ENCODE measurements around the gene ARMH2.
"Not testable (repeated sequence)": the region's sequence is repeated elsewhere in the genome, so short reads cannot be mapped to it uniquely, and the experiment has no call there.

The ARMH2 gene

DNA sequence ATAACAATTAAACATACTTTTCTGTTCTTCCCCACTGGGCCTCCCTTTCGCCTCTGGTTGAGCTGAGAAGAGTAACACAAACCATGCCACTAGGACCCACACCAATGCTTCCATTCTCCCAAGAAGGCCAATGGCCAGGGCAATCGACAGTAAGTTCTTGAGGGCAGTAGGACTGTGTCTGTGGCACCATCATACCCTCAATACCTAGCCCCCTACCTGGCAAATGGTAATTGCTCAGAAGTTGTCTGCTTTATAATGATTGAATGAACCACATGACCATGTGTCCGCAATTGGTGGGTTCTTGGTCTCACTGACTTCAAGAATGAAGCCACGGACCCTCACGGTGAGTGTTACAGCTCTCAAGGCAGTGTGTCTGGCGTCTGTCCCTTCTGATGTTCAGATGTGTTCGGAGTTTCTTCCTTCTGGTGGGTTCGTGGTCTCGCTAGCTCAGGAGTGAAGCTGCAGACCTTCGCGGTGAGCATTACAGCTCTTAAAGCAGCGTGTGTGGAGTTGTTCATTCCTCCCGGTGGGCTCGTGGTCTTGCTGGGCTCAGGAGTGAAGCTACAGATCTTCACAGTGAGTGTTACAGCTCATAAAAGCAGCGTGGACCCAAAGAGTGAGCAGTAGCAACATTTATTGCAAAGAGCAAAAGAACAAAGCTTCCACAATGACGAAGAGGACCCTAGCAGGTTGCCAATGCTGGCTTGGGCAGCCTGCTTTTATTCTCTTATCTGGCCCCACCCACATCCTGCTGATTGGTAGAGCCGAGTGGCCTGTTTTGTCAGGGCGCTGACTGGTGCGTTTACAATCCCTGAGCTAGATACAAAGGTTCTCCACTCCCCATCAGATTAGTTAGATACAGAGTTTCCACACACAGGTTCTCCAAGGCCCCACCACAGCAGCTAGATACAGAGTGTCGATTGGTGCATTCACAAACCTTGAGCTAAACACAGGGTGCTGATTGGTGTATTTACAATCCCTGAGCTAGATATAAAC, 33.6 kb downstream of the ARMH2 start:
- not testable (repeated sequence) for DNase-seq (ENCODE audit: low read depth)

DNA sequence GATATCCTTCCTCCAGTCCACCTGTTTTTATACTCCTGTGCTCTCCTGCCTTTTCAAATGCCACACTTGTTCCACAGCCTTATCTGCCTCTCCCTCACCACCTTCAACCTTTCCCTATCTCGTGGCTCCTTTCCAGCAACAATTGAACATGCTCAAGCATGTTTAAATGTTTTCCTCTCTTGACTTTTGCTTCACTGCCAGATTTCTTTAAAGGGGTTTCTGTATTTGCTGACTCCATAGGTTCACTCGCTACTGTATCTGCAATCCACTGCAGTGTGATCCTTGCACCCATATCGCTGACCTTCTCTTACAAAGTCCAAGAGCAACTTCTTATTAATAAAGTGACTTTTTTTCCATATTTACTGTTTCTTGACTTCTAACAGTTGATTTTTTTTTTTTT, 35.1 kb downstream of the ARMH2 start:
- DNase-seq (ENCODE audit: low read depth), result no peak

DNA sequence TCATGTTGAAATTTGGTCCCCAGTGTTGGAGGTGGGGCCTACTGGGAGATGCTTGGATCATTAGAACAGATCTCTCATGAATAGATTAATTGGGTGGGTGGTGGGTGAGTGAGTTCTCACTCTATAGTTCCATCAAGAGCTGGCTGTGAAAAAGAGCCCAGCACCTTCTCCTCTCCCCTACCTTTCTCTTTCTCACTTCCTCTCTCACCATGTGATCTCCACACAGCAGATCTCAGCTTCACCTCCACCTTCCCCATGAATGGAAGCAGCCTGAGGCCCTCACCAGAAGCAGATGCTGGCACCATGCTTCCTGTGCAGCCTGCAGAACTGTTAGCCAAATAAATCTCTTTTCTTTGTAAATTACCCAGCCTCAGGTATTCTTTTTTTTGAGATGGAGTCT, 36.9 kb downstream of the ARMH2 start:
- no peak for DNase-seq (ENCODE audit: low read depth)

DNA sequence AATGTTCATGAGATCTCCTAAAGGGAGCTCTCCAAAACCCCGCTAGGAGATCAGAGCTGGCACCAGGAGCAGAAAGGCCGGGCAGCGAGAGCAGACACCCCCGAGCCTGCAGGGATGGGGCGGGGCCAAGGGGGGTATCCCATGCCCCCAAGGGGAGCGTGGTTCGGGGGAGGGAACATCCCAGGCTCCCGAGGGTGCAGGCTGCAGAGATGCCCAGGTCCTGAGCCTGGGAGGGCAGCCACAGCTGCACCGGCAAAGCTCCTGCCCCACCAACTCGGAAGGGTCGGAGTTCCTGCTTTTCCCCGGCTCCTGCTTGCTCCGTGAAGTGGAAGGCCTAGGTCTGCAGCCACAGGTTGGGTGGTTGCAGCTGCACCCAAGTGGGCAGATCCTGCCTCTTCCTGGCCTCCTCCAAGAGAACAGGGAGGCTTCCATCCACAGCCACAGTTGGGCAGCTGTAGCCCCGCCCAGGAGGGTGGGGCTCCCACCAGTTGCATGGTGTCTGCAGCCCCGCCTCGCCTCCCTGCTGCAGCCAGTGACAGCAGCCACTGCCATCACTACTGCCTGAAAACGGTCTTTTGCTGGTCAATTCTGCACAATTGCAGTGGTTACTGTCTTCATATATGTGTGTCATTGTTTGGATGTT, 37.4 kb downstream of the ARMH2 start:
- DNase-seq (ENCODE audit: low read depth), result no peak

DNA sequence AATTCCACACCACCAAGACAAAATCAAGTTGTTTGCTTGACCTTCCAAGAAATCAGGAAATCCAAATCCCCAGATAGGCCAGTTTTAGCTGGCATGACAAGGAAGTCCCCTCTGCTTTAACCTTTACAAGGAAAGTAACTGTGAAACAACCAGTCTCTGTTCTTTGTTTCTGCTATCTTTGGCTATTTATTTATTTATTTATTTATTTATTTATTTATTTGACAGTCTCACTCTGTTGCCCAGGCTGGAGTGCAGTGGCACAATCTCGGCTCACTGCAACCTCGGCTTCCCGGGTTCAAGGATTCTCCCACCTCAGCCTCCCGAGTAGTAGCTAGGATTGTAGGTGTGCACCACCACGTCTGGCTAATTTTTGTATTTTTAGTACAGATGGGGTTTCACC, 38.5 kb downstream of the ARMH2 start:
- DNase-seq (ENCODE audit: low read depth), result no peak

DNA sequence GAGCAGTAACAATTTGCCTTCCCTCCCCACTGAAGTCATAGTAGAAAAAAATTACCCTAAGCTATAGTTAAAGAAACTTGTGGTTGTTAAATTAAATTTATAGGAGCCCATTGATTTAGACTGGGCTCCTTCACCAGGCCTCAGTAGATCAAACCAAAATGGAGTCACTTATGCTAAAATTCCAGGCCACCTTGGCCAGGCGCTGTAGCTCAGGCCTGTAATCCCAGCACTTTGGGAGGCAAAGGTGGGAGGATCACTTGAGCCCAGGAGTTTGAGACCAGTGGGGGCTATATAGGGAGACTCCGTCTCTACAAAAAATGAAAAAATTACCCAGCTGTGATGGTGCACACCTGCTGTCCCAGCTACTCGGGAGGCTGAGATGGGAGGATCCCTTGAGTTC, 39.0 kb downstream of the ARMH2 start:
- DNase-seq (ENCODE audit: low read depth), result no peak

DNA sequence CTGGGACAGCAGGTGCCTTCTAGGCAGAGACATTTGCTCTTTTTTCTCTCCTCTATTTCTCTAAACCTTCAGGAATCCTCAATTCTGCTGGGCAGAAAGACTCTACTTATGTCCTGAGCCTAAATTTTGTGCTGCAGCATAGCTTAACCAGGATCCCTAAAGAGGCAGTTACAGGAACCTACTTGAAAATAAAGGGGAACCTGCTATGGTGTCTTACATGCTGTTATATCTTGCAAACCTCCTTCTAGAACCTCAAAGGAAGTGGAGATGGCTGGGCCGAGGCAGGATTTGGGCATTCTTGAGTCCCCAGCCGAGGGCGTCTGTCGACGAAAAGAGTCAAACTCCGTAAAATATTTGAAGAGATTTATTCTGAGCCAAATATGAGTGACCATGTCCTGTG, 41.1 kb downstream of the ARMH2 start:
- no peak for DNase-seq (ENCODE audit: low read depth)

DNA sequence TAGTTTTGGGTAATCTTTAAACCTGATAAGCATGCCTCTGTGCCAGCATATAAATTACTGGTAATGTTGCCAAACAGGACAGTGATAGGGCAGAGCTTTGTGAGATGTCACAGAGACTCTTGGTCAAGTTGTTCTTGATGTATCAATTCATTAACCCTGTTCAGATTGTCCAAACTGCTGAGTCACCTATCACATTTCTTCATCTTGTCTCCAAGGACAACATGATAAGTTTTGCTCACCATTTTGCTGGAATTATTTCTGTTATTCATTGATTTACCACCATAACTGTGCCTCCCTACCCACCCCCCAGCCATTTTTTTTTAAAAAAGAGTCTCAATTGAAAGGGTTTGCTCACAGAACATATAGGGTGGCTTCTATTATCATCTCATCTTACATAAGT, 43.4 kb downstream of the ARMH2 start:
- no peak for DNase-seq (ENCODE audit: low read depth)

DNA sequence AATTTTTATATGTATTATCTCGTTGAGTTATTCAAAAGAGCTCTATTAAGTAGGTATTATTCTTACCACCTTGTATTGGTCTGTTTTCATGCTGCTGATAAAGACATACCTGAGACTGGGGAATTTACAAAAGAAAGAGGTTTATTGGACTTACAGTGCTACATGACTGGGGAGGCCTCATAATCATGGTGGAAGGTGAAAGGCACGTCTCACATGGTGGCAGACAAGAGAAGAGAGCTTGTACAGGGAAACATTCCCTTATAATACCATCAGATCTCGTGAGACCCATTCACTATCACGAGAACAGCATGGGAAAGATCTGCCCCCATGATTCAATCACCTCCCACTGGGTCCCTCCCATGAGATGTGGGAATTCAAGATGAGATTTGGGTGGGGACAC, 44.3 kb downstream of the ARMH2 start:
- DNase-seq (ENCODE audit: low read depth), result not testable (repeated sequence)

DNA sequence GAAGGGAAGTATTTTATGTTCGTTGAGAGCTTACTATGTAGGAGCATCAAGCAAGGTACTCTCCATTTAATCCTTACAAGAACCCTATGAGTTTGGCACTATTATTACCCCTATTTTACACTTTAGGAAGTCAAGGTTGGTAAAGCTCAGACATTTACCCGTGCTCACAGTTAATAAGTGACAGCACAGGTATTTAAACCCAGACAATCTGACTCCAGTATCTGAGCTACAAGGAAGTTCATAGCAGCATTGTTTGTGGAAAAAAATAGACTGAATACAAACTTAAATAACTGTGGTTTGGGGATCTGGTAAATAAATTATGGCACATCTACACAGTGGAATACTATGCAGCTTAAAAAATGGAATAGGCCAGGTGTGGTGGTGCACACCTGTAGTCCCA, 45.2 kb downstream of the ARMH2 start:
- DNase-seq (ENCODE audit: low read depth), result no peak

DNA sequence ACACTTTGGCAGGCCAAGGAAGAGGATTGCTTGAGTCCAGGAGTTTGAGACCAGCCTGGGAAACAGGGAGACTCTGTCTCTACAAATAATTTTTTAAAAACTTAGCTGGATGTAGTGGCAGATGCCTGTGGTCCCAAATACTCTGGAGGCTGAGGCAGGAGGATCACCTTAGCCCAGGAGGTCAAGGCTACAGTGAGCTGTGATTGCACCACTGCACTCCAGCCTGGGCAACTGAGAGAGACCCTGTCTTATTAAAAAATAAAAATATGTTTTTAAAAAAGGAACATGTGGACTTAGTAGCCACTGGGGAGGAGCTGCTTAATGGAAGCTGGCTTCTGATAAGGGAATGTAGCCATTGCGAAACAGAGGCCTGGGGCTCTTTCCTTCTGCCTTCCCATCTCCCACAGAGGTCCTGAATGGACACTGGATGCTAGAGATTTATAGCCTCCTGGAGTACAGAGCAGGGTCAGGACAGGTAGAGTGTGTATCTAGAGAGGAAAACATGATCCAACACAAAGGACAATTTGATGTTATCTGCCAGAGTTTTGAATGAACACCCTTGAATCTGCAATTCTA, 45.7 kb downstream of the ARMH2 start:
- no peak for DNase-seq (ENCODE audit: low read depth)

DNA sequence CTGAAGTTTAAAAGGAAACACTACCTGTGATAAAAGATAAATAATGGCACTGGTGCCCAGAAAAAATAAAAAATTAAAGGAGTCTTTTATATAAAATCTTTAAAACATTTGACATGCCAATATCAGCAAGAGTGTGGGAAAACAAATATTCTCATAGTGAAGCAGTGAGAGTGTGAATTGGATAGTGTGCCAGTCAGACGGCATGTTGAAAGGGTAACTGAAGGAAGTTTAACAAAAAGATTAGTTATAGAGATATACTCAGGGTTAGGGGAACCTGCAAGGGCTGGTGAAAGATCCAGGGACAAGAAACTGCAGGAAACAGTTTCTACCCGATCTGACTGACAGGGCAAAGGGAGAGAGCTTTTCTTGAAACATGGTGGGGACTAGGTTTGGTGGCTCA, 46.2 kb downstream of the ARMH2 start:
- DNase-seq (ENCODE audit: low read depth), result no peak

DNA sequence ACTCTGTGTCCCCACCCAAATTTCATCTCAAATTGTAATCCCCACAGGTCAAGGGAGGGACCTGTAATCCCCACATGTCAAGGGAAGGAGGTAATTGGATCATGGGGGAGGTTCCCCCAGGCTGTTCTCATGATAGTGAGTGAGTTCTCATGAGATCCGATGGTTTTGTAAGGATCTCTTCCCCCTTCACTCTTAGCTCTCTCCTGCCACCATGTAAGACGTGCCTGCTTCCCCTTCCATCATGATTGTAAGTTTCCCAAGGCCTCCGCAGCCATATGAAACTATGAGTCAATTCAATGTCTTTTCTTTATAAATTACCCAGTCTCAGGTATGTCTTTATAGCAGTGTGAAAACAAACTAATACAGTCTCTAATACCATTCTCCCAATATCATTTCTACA, 47.8 kb downstream of the ARMH2 start:
- DNase-seq (ENCODE audit: low read depth), result not testable (repeated sequence)

DNA sequence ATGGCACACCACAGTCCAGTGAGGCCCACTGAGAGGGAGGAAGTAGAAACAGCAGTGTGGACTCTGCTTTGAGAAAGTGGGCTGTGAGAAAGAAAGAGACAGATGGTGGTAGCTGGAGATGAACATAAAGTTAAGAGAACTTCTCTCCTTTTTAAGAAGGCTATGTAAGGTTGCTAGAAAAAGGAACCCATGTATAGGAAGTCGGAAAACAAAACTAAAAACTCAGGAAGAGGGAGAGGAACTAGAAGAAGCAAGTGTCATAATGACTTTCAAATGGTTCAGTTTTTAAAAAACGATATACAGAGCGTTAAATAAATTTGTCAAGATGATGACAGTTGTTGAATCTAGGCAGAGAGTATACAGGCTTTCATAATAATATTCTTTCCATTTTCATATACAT, 49.4 kb downstream of the ARMH2 start:
- DNase-seq (ENCODE audit: low read depth), result no peak

Data from GM04504 (cell line).